Measurements from ENCODE around the gene SELENOS.

DNA sequence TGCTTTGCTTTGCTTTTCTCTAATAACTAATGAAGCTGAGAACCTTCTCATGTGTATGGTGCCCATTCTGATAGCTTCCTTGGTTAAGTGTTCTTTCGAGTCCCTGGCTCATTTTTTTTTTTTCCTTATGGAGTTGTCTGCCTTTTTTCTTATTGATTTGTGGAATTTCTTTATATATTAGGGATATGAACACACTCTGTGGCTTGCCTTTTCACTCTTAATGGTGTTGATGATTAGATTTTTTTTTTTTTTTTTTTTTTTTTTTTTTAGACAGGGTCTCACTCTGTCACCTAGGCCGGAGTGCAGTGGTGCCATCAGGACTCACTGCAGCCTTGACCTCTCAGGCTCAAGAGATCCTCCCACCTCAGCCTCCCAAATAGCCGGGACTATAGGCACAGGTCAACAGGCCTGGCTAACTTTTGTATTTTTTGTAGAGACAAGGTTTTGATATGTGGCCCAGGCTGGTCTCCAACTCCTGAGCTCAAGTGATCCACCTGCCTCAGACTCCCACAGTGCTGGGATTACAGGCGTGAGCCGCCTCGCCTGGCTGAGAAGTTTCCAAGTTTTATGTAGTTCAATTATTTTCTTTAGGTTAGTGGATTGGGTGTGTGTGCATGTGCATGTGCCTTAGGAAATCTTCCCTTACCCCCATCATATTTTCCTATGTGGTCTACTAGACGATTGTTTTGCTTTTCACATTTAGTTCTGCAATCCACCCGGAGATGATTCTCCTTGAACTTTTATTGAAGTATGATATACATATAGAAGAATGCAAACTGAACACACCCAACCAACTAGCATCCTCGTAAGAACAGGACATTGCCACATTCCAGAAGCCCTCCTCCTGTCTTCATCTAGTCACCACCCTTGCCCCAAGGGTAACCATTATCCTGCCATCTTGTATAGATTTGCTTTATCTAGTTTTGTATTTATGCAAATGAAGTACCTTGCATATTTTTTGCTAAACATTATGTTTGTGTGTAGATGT lies 19.4 kb upstream of the SELENOS start:
- TF ChIP-seq, protein P1, sequence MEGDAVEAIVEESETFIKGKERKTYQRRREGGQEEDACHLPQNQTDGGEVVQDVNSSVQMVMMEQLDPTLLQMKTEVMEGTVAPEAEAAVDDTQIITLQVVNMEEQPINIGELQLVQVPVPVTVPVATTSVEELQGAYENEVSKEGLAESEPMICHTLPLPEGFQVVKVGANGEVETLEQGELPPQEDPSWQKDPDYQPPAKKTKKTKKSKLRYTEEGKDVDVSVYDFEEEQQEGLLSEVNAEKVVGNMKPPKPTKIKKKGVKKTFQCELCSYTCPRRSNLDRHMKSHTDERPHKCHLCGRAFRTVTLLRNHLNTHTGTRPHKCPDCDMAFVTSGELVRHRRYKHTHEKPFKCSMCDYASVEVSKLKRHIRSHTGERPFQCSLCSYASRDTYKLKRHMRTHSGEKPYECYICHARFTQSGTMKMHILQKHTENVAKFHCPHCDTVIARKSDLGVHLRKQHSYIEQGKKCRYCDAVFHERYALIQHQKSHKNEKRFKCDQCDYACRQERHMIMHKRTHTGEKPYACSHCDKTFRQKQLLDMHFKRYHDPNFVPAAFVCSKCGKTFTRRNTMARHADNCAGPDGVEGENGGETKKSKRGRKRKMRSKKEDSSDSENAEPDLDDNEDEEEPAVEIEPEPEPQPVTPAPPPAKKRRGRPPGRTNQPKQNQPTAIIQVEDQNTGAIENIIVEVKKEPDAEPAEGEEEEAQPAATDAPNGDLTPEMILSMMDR (IDR thresholded peaks at IDR 0.05), result no peak
- no peak for TF ChIP-seq POLR2AphosphoS5 (IDR thresholded peaks at IDR 0.05)
- no peak for TF ChIP-seq EP300 (IDR thresholded peaks at IDR 0.05)
- TF ChIP-seq POLR2A (IDR thresholded peaks at IDR 0.05), result no peak
